HG02943 (cell line): ENCODE measurements around the gene NUDT6.

Experiments used
- ATAC-seq: cut with Tn5 transposase; IDR thresholded peaks from one replicate; pipeline ENCODE4 v1.9.1; 2021; ENCODE audit warnings: mild to moderate bottlenecking, low read depth, moderate library complexity; ENCODE audit not compliant: unreplicated experiment

Gene NUDT6

DNA sequence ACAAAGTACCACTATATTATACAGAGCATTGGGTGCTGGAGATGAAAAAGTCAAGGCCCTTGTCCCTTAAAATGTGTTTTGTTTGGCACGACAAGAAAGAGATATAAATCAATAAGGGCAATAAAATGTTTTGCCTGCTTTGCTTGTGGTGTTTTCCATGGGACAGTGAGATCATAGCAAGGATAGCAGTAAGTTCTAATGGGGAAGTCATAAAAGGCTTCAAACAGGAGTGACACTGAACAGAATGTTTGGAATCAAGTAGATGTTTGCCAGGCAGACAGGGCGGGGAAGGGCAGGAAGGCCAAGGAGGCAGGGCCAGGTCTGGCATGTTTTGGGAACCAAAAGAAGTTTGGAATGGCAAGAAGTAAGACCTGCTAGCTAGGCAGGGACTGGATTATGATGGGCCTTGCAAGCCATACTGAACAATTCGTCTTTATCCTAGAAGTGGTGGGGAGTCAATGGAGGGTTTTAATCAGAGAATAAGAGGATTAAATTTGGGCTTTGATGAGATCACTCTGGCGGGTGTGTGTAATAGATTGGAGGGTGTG lies 79.3 kb downstream of the NUDT6 start:
- no peak for ATAC-seq
